ENCODE measurements around the gene ASCC3.

The ASCC3 gene

GRCh38 chr6:100464162-100464851 is 416.8 kb downstream of the ASCC3 start:
- Histone ChIP-seq H3K9me3 (ENCODE audit: insufficient read depth, low read length, severe bottlenecking) (peaks cover 15% of the 10 kb centered on the region), H3K27ac (ENCODE audit: low read length) (no peak overlapping the region), H3K4me3 (ENCODE audit: low read depth in 1 of 2, low read length in 2 of 2) (no peak overlapping the region), H2AFZ (ENCODE audit: low read depth, low read length) (no peak overlapping the region), H4K20me1 (ENCODE audit: insufficient read depth, low read length) (no peaks in the 10 kb centered on the region), H3K27me3 (ENCODE audit: insufficient read depth, low read length, poor library complexity) (no peaks in the 10 kb centered on the region), H3K79me2 (ENCODE audit: insufficient read depth, low read length) (no peaks in the 10 kb centered on the region), H3K4me2 (ENCODE audit: insufficient read depth, low read length) (no peak overlapping the region), H3K36me3 (ENCODE audit: insufficient read depth, low read length) (no peaks in the 10 kb centered on the region), H3K4me1 (ENCODE audit: insufficient read depth, low read length) (peaks cover 28% of the 10 kb centered on the region), H3K9ac (ENCODE audit: low read depth, low read length) (no peak overlapping the region)
- DNase-seq, result no peak
- TF ChIP-seq EZH2 (IDR thresholded peaks at IDR 0.05; ENCODE audit: borderline replicate concordance, low read depth, low read length, severe bottlenecking) (no peak), CTCF (IDR thresholded peaks at IDR 0.05; ENCODE audit: borderline replicate concordance, extremely low read depth, low read length, poor library complexity, severe bottlenecking) (no peak)
- ATAC-seq (ENCODE audit: insufficient read depth, low read depth), result no peak

DNA sequence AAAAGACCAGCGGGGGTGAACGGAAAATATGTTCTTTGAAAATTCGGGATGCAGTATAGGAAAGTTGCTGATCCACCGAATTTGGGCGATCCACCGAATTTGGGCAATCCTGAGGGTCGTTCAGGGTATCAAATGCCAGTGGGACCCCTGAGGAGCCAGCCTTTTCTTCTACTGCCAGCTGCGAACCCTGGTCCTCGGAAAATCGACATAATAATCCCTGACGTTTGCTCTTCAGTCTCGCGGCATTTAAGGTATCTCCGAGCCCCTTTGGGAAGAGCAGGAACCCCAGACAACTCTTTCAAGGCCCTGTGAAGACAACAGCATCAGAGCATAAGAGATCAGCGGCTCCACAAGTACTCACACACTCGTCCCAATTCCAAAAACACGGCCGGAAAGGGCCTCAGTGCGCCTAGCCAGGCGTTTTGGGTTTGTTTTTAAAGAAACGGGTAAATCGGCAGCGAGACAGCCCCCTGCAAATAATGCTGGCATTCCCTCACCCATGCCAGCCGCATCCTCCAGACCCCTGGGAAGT is 417.4 kb downstream of the ASCC3 start:
- peaks cover 15% of the 10 kb centered on the region for H3K9me3 ChIP-seq (ENCODE audit: insufficient read depth, low read length, severe bottlenecking)

DNA sequence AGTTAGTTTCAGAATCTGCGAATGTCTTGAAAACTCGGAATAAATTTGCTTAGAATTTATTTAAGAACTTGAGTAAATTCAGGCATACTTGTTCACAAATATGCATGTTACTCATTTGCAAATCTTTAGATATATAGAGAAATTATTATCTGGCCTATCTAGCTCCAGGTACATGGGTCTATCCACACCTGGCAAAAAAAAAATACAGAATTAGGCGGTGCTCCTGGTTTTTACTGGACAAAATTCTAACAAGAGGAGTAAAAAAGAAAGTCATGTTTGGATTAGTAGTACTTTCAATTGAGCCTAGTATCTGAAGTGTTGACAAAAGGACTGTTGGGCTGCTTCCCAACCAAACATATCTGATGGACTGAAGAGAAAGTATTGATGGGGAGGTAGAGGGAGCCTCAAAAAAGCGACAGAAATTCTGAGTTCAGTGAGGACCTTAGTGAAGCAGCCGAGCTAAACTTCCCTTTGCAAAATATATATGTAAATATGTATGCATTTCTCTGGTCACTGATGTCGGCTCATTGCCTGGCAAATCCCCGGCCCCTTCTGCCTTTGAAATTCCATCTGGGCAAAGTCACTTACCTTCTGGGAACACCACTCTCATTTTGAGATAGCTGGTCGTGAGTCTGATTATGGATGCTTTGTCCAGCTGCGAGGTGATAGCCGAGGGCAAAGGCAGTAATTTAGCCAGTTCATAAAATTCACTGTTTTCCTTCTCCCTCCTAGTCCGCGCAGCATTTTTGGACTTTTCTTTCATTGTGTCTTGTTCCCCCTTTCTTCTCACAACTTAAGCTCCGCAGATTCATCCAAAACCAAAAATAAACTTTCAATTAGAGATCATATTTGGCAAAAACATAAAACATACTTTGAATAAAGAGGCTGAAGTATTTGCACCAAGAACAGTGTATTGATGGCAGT is 418.2 kb downstream of the ASCC3 start:
- H3K9me3 ChIP-seq (ENCODE audit: insufficient read depth, low read length, severe bottlenecking), result peaks cover 17% of the 10 kb centered on the region
- H3K36me3 ChIP-seq (ENCODE audit: insufficient read depth, low read length), result no peaks in the 10 kb centered on the region
- no peak for ATAC-seq (ENCODE audit: insufficient read depth, low read depth)
- TF ChIP-seq CTCF (IDR thresholded peaks at IDR 0.05; ENCODE audit: borderline replicate concordance, extremely low read depth, low read length, poor library complexity, severe bottlenecking) (no peak), EZH2 (IDR thresholded peaks at IDR 0.05; ENCODE audit: borderline replicate concordance, low read depth, low read length, severe bottlenecking) (no peak)
- peak overlapping the region; percentile 77; the same call in 1 of the 2 replicates for H3K27ac ChIP-seq (ENCODE audit: low read length)
- H3K4me3 ChIP-seq (ENCODE audit: low read depth in 1 of 2, low read length in 2 of 2), result no peak overlapping the region
- no peaks in the 10 kb centered on the region for H3K79me2 ChIP-seq (ENCODE audit: insufficient read depth, low read length)
- no peak for DNase-seq
- peaks cover 28% of the 10 kb centered on the region for H3K4me1 ChIP-seq (ENCODE audit: insufficient read depth, low read length)
- no peaks in the 10 kb centered on the region for H4K20me1 ChIP-seq (ENCODE audit: insufficient read depth, low read length)
- H3K4me2 ChIP-seq (ENCODE audit: insufficient read depth, low read length), result no peak overlapping the region
- H3K27me3 ChIP-seq (ENCODE audit: insufficient read depth, low read length, poor library complexity), result no peaks in the 10 kb centered on the region
- no peak overlapping the region for H2AFZ ChIP-seq (ENCODE audit: low read depth, low read length)
- no peak overlapping the region for H3K9ac ChIP-seq (ENCODE audit: low read depth, low read length)

More for the DNA sequence above, 417.4 kb downstream of the ASCC3 start:
- H2AFZ ChIP-seq (ENCODE audit: low read depth, low read length), result no peak overlapping the region
- no peak overlapping the region for H3K4me2 ChIP-seq (ENCODE audit: insufficient read depth, low read length)
- peaks cover 28% of the 10 kb centered on the region for H3K4me1 ChIP-seq (ENCODE audit: insufficient read depth, low read length)
- no peak overlapping the region for H3K27ac ChIP-seq (ENCODE audit: low read length)
- H3K36me3 ChIP-seq (ENCODE audit: insufficient read depth, low read length), result no peaks in the 10 kb centered on the region
- no peaks in the 10 kb centered on the region for H3K79me2 ChIP-seq (ENCODE audit: insufficient read depth, low read length)
- no peaks in the 10 kb centered on the region for H3K27me3 ChIP-seq (ENCODE audit: insufficient read depth, low read length, poor library complexity)
- no peak overlapping the region for H3K4me3 ChIP-seq (ENCODE audit: low read depth in 1 of 2, low read length in 2 of 2)
- no peak for ATAC-seq (ENCODE audit: insufficient read depth, low read depth)
- H3K9ac ChIP-seq (ENCODE audit: low read depth, low read length), result no peak overlapping the region
- TF ChIP-seq CTCF (IDR thresholded peaks at IDR 0.05; ENCODE audit: borderline replicate concordance, extremely low read depth, low read length, poor library complexity, severe bottlenecking) (no peak), EZH2 (IDR thresholded peaks at IDR 0.05; ENCODE audit: borderline replicate concordance, low read depth, low read length, severe bottlenecking) (no peak)
- no peak for DNase-seq
- H4K20me1 ChIP-seq (ENCODE audit: insufficient read depth, low read length), result no peaks in the 10 kb centered on the region
